Measurements from ENCODE around the gene CYFIP1.

GRCh38 chr15:22933641-22934061 lies 46.5 kb downstream of the CYFIP1 start:
- TF ChIP-seq CTCF (IDR thresholded peaks at IDR 0.05; ENCODE audit: insufficient read depth, low read length, poor library complexity, severe bottlenecking) = no peak
- TF ChIP-seq EZH2phosphoT487 (conservative IDR thresholded peaks at IDR 0.05; ENCODE audit: low read length) = no peak

All from SU-DHL-6 (cell line).